K562 (cell line): ENCODE data around the gene TBL1Y. TPM values are rescaled to one million over a fixed set of nuclear protein-coding genes. Genes with fewer than 3 reads are reported as not detected.

Experiments
- ATAC-seq: fragments of 200-7000 bp; cut with Tn5 transposase; 3 replicates; pipeline ENCODE4 v1.9.1; 2020; ENCODE audit warnings: moderate library complexity
- BruUV-seq: library from RNA; stranded (reverse); fragments of 400-500 nt; replicated peaks from 2 replicates; lab custom pipeline; 2021; lab: Mats Ljungman, UMichigan
- CTCF ChIA-PET: fragments of 300-600 bp; formaldehyde crosslinking; extraction: SDS; loops from one replicate; lab custom pipeline; 2021; ENCODE audit warnings: low intra/inter-chr PET ratio; lab: Yijun Ruan, JAX
- POLR2A ChIA-PET: fragments of 300-600, 350-650 bp; sonication (Branson Sonifier 250); formaldehyde crosslinking; extraction: SDS; loops from one replicate; lab custom pipeline; 2021; ENCODE audit warnings: antibody characterized with exemption, inconsistent platforms; lab: Yijun Ruan, JAX
- DNase-seq, 4 experiments: peaks; one replicate each; pipeline versions ENCODE4 v3.0.0 to v3.0.0-alpha.2; 2011 to 2018; ENCODE audit warnings: low spot score in 3 of 4, mixed read lengths in 3 of 4; ENCODE audit errors: extremely low read depth in 1 of 4
- FAIRE-seq: peaks from 2 replicates; lab custom pipeline; 2011; peaks lifted over from hg19 to GRCh38; lab: Jason Lieb, UNC
- H2AFZ ChIP-seq: 2 replicates; pipeline ENCODE4 v1.6.0; 2011; ENCODE audit warnings: low read depth, low read length, control low read depth, inconsistent platforms
- H3K27ac ChIP-seq: fragments of 200-600 bp; 3 replicates; pipeline ENCODE4 v1.8.0; 2011; ENCODE audit warnings: low read depth, mild to moderate bottlenecking, control low read depth, inconsistent platforms, low read length, moderate library complexity, mixed read lengths; ENCODE audit errors: extremely low read depth
- H3K27me3 ChIP-seq, 2 experiments: fragments of 300-600 bp in 1 of 2; 2 replicates in 1 of 2; 3 replicates in 1 of 2; pipeline versions ENCODE4 v1.6.0 to v1.8.0; 2011; ENCODE audit warnings: inconsistent platforms in 2 of 2, low read length in 2 of 2, mild to moderate bottlenecking in 1 of 2, mixed read lengths in 1 of 2, moderate library complexity in 1 of 2; ENCODE audit not compliant: control insufficient read depth in 2 of 2, insufficient read depth in 2 of 2
- H3K36me3 ChIP-seq: fragments of 300-600 bp; 3 replicates; pipeline ENCODE4 v1.8.0; 2011; ENCODE audit warnings: mild to moderate bottlenecking, low read length, inconsistent platforms; ENCODE audit not compliant: control insufficient read depth, insufficient read depth
- H3K4me1 ChIP-seq, 2 experiments: fragments of 200-600 bp in 1 of 2; replicated peaks in 1 of 2; 2 replicates in 1 of 2; 3 replicates in 1 of 2; pipeline versions ENCODE4 v1.5.1 to v1.8.0; 2011; ENCODE audit warnings: inconsistent platforms in 2 of 2, low read length in 2 of 2, mild to moderate bottlenecking in 1 of 2, mixed read lengths in 1 of 2, moderate library complexity in 1 of 2; ENCODE audit not compliant: control insufficient read depth in 2 of 2, insufficient read depth in 2 of 2
- H3K4me2 ChIP-seq: 2 replicates; pipeline ENCODE4 v1.6.1; 2011; ENCODE audit warnings: low read length, control low read depth, inconsistent platforms, mixed read lengths; ENCODE audit not compliant: insufficient read depth
- H3K4me3 ChIP-seq: fragments of 200-600 bp; sonication (generic), shearing (Covaris generic); 2 replicates; pipeline ENCODE4 v1.5.1; 2016; ENCODE audit warnings: control low read depth, inconsistent platforms
- H3K79me2 ChIP-seq: fragments of 200-600 bp; 3 replicates; pipeline ENCODE4 v1.8.0; 2011; ENCODE audit warnings: low read length, inconsistent platforms; ENCODE audit not compliant: control insufficient read depth, insufficient read depth
- H3K9ac ChIP-seq, 2 experiments: 2 replicates each; pipeline versions ENCODE4 v1.6.0 to v1.6.1; 2011; ENCODE audit warnings: low read depth in 2 of 2, low read length in 2 of 2, control low read depth in 1 of 2, inconsistent platforms in 1 of 2, mild to moderate bottlenecking in 1 of 2, mixed read lengths in 1 of 2; ENCODE audit not compliant: insufficient read depth in 1 of 2
- H3K9me1 ChIP-seq: one replicate; pipeline ENCODE4 v1.6.0; 2011; ENCODE audit warnings: inconsistent platforms, mild to moderate bottlenecking, low read length, moderate library complexity; ENCODE audit not compliant: control insufficient read depth, insufficient read depth
- H3K9me3 ChIP-seq: replicated peaks from 2 replicates; pipeline ENCODE4 v1.5.1; 2011; ENCODE audit warnings: low read depth, low read length, inconsistent platforms; ENCODE audit not compliant: control insufficient read depth, insufficient read depth
- H4K20me1 ChIP-seq: replicated peaks from 2 replicates; pipeline ENCODE4 v1.6.1; 2011; ENCODE audit warnings: low read length, inconsistent platforms, mixed read lengths; ENCODE audit not compliant: control insufficient read depth, insufficient read depth
- ATF3 ChIP-seq, 2 experiments: fragments of 450-650 bp in 1 of 2; sonication (generic) in 1 of 2; formaldehyde crosslinking in 1 of 2; IDR thresholded peaks in 1 of 2; conservative IDR thresholded peaks in 1 of 2; 2 replicates each; pipeline versions ENCODE4 v1.6.1 to v1.8.1; 2016 to 2023; ENCODE audit warnings: mild to moderate bottlenecking in 2 of 2, moderate library complexity in 2 of 2, inconsistent platforms in 1 of 2, missing genetic modification reagents in 1 of 2
- BRF1 ChIP-seq: IDR thresholded peaks from 3 replicates; pipeline ENCODE4 v1.6.1; 2011; ENCODE audit warnings: borderline replicate concordance, mild to moderate bottlenecking; ENCODE audit not compliant: insufficient read length; ENCODE audit errors: extremely low read depth
- CBFA2T2 ChIP-seq: fragments of 450-650 bp; conservative IDR thresholded peaks from 2 replicates; pipeline ENCODE4 v1.6.1; 2017; ENCODE audit warnings: mild to moderate bottlenecking
- CREM ChIP-seq: IDR thresholded peaks from 2 replicates; pipeline ENCODE4 v1.6.1; 2014; ENCODE audit warnings: antibody characterized with exemption, low read depth
- FOXO4 ChIP-seq: fragments of 450-650 bp; formaldehyde crosslinking; IDR thresholded peaks from 2 replicates; pipeline ENCODE4 v1.4.0; 2020; ENCODE audit warnings: mild to moderate bottlenecking, moderate library complexity
- MCM5 ChIP-seq: fragments of 450-650 bp; IDR thresholded peaks from 2 replicates; pipeline ENCODE4 v1.6.1; 2016; ENCODE audit warnings: low read depth
- ZBED1 ChIP-seq: IDR thresholded peaks from 2 replicates; pipeline ENCODE4 v1.6.1; 2014
- ZNF124 ChIP-seq: sonication (generic); formaldehyde crosslinking; IDR thresholded peaks from 2 replicates; pipeline ENCODE4 v1.8.1; 2022; ENCODE audit warnings: missing genetic modification reagents
- ZNF239 ChIP-seq: fragments of 250-450 bp; sonication (Bioruptor Pico); IDR thresholded peaks from 2 replicates; pipeline ENCODE4 v1.4.0; 2020; ENCODE audit warnings: mild to moderate bottlenecking
- ZNF444 ChIP-seq: fragments of 250-450 bp; sonication (Bioruptor Pico); IDR thresholded peaks from 2 replicates; pipeline ENCODE4 v1.4.0; 2020; ENCODE audit warnings: mild to moderate bottlenecking, moderate library complexity
- ZNF75A ChIP-seq: fragments of 450-650 bp; formaldehyde crosslinking; IDR thresholded peaks from 2 replicates; pipeline ENCODE4 v1.4.0; 2020; ENCODE audit warnings: mild to moderate bottlenecking
- WGBS: fragments of 100-300 bp; shearing (Covaris generic); methylation state at CpG from one replicate; pipeline ENCODE4 v1.1.6; 2016; ENCODE audit warnings: low coverage, mixed read lengths; ENCODE audit not compliant: insufficient coverage; ENCODE audit errors: missing lambda C conversion rate; 5-methylcytosine and 5-hydroxymethylcytosine counted together
- in situ Hi-C: fragments of 300-500 bp; cut with MboI; formaldehyde crosslinking; loops from 4 replicates; pipeline ENCODE4 v1.15.0; 2018; ENCODE audit warnings: inconsistent platforms, mixed read lengths
- intact Hi-C: fragments of 100-400 bp; cut with micrococcal nuclease; formaldehyde crosslinking; loops from 2 replicates; pipeline ENCODE4 v1.14.2; 2022
- polyA plus RNA-seq, 8 experiments: library from polyadenylated mRNA; depleted of rRNA in 4 of 8; stranded (reverse) in 5 of 8; unstranded in 3 of 8; fragments of >200 nt; fragmentation: Nextera tagmentation in 2 of 8; fragmentation: Illumina TruSeq in 1 of 8; extraction: Ambion mirVana in 2 of 8; extraction: Trizol in 1 of 8; gene quantifications; 2 replicates each; pipeline versions ENCODE4 v1.2.1 to v1.2.3, GENCODE V29; 2011 to 2014; ENCODE audit warnings: inconsistent platforms in 1 of 8, missing spikeins in 1 of 8
- total RNA-seq, 7 experiments: library from RNA; depleted of rRNA in 6 of 7; stranded (reverse); fragments of >200 nt in 6 of 7; fragmentation: Illumina TruSeq in 2 of 7; extraction: Trizol in 2 of 7; gene quantifications; 2 replicates each; pipeline versions ENCODE4 v1.2.1 to v1.2.3, GENCODE V29; 2011 to 2021; ENCODE audit warnings: low replicate concordance in 1 of 7
- TF ChIP-seq, protein P1 (sequence below): fragments of 150-350 bp; IDR thresholded peaks from 2 replicates; pipeline ENCODE4 v1.6.1; 2014; ENCODE audit warnings: low read depth, mild to moderate bottlenecking, low read length, borderline replicate concordance
- TF ChIP-seq, protein P2 (sequence below): fragments of 450-650 bp; IDR thresholded peaks from 2 replicates; pipeline ENCODE4 v1.6.1; 2016; ENCODE audit warnings: mild to moderate bottlenecking
- TF ChIP-seq, protein P3 (sequence below): fragments of 450-650 bp; formaldehyde crosslinking; IDR thresholded peaks from 2 replicates; pipeline ENCODE4 v1.4.0; 2022; ENCODE audit warnings: missing genetic modification characterization

TBL1Y gene
- total and polyA plus RNA-seq, 9 of the 15 experiments (the other 6 are each of a cell fraction or from before 2014, with no cell fraction given) = not detected

DNA sequence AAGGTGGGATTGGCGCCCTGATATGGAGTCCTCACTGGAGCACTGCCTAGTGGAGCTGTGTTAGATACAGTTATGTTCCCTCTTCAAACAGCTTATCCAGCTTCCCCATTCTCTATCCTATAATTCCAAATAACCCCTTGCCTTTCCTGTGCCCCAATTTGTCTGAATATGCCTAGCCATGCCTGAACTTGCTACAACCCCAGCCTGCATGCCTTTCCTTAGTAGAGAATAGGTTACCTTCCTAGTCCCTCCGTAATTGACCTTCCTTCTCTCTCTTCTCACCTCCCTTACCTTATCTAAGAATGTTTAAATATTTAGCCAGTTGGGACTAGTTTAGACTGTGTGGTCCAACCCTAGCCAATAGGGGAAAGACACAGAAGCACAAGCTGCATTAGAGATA, 102.6 kb downstream of the TBL1Y start:
- H4K20me1 ChIP-seq = no peaks in the 10 kb centered on the region
- no peaks in the 10 kb centered on the region for H3K4me1 ChIP-seq
- H3K79me2 ChIP-seq = no peaks in the 10 kb centered on the region
- in situ Hi-C loops = no loop called here
- H3K27me3 ChIP-seq = no peaks in the 10 kb centered on the region
- ChIA-PET POLR2A (no interaction called here), CTCF (no interaction called here)
- H3K4me3 ChIP-seq = no peak overlapping the region
- no peaks in the 10 kb centered on the region for H3K36me3 ChIP-seq
- H3K4me2 ChIP-seq = no peak overlapping the region
- no peak overlapping the region for H3K9ac ChIP-seq
- FAIRE-seq (no peak), DNase-seq (no peak), ATAC-seq (no peak)
- H3K27ac ChIP-seq = no peak overlapping the region
- BruUV-seq = no TSS peak
- WGBS = no CpG with 5 or more reads among the region's 2 CpGs
- intact Hi-C loops = no loop called here
- H3K9me3 ChIP-seq = no peaks in the 10 kb centered on the region
- no peak overlapping the region for H2AFZ ChIP-seq
- H3K9me1 ChIP-seq = no peaks in the 10 kb centered on the region
- TF ChIP-seq, protein P1, sequence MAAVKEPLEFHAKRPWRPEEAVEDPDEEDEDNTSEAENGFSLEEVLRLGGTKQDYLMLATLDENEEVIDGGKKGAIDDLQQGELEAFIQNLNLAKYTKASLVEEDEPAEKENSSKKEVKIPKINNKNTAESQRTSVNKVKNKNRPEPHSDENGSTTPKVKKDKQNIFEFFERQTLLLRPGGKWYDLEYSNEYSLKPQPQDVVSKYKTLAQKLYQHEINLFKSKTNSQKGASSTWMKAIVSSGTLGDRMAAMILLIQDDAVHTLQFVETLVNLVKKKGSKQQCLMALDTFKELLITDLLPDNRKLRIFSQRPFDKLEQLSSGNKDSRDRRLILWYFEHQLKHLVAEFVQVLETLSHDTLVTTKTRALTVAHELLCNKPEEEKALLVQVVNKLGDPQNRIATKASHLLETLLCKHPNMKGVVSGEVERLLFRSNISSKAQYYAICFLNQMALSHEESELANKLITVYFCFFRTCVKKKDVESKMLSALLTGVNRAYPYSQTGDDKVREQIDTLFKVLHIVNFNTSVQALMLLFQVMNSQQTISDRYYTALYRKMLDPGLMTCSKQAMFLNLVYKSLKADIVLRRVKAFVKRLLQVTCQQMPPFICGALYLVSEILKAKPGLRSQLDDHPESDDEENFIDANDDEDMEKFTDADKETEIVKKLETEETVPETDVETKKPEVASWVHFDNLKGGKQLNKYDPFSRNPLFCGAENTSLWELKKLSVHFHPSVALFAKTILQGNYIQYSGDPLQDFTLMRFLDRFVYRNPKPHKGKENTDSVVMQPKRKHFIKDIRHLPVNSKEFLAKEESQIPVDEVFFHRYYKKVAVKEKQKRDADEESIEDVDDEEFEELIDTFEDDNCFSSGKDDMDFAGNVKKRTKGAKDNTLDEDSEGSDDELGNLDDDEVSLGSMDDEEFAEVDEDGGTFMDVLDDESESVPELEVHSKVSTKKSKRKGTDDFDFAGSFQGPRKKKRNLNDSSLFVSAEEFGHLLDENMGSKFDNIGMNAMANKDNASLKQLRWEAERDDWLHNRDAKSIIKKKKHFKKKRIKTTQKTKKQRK = no peak
- TF ChIP-seq, protein P2, sequence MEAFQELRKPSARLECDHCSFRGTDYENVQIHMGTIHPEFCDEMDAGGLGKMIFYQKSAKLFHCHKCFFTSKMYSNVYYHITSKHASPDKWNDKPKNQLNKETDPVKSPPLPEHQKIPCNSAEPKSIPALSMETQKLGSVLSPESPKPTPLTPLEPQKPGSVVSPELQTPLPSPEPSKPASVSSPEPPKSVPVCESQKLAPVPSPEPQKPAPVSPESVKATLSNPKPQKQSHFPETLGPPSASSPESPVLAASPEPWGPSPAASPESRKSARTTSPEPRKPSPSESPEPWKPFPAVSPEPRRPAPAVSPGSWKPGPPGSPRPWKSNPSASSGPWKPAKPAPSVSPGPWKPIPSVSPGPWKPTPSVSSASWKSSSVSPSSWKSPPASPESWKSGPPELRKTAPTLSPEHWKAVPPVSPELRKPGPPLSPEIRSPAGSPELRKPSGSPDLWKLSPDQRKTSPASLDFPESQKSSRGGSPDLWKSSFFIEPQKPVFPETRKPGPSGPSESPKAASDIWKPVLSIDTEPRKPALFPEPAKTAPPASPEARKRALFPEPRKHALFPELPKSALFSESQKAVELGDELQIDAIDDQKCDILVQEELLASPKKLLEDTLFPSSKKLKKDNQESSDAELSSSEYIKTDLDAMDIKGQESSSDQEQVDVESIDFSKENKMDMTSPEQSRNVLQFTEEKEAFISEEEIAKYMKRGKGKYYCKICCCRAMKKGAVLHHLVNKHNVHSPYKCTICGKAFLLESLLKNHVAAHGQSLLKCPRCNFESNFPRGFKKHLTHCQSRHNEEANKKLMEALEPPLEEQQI = no peak
- TF ChIP-seq ZBED1 = no peak
- TF ChIP-seq CBFA2T2 = no peak
- TF ChIP-seq MCM5 = no peak
- no peak for TF ChIP-seq ZNF239 (CRISPR knock-in tag)
- no peak for TF ChIP-seq CREM
- TF ChIP-seq, protein P3, sequence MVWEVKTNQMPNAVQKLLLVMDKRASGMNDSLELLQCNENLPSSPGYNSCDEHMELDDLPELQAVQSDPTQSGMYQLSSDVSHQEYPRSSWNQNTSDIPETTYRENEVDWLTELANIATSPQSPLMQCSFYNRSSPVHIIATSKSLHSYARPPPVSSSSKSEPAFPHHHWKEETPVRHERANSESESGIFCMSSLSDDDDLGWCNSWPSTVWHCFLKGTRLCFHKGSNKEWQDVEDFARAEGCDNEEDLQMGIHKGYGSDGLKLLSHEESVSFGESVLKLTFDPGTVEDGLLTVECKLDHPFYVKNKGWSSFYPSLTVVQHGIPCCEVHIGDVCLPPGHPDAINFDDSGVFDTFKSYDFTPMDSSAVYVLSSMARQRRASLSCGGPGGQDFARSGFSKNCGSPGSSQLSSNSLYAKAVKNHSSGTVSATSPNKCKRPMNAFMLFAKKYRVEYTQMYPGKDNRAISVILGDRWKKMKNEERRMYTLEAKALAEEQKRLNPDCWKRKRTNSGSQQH (CRISPR knock-in tag) = no peak
- no peak for TF ChIP-seq BRF1
- no peak for TF ChIP-seq ZNF75A (CRISPR knock-in tag)
- no peak for TF ChIP-seq FOXO4 (CRISPR knock-in tag)
- no peak for TF ChIP-seq ZNF444 (CRISPR knock-in tag)
- TF ChIP-seq ZNF124 (CRISPR knock-in tag) = no peak
- no peak for TF ChIP-seq ATF3 (IDR thresholded peaks at IDR 0.05)
- TF ChIP-seq ATF3 (CRISPR knock-in tag; conservative IDR thresholded peaks at IDR 0.05) = no peak
